HL-60 (cell line): ENCODE results near the gene DYTN.
"Not testable (repeated sequence)": the region's sequence is repeated elsewhere in the genome, so short reads cannot be mapped to it uniquely, and the experiment has no call there.

Experiments
- DNase-seq, 2 experiments: peaks; one replicate each; pipeline ENCODE4 v3.0.0-alpha.2; 2010 to 2020; ENCODE audit warnings: low read depth in 1 of 2, low spot score in 1 of 2
- H3K27ac ChIP-seq: fragments of 250-450 bp; sonication (Bioruptor Pico); replicated peaks from 2 replicates; pipeline ENCODE4 v1.5.1; 2020; ENCODE audit warnings: mild to moderate bottlenecking, moderate library complexity
- H3K27me3 ChIP-seq: fragments of 250-450 bp; sonication (Bioruptor Pico); 2 replicates; pipeline ENCODE4 v1.5.1; 2021; ENCODE audit warnings: mild to moderate bottlenecking, moderate library complexity; ENCODE audit not compliant: insufficient read depth, poor library complexity, severe bottlenecking
- H3K4me3 ChIP-seq: replicated peaks from 2 replicates; pipeline ENCODE4 v1.5.1; 2011; ENCODE audit warnings: mild to moderate bottlenecking, control low read depth, low read length; ENCODE audit not compliant: insufficient read depth
- CTCF ChIP-seq: IDR thresholded peaks from one replicate; pipeline ENCODE4 v1.5.1; 2011; ENCODE audit warnings: low read length, control low read depth, inconsistent platforms; ENCODE audit not compliant: insufficient read depth
- GABPA ChIP-seq: IDR thresholded peaks from 2 replicates; pipeline ENCODE4 v1.6.1; 2012; ENCODE audit warnings: low read depth
- POLR2AphosphoS5 ChIP-seq: IDR thresholded peaks from 2 replicates; pipeline ENCODE4 v1.6.1; 2012; ENCODE audit warnings: low read depth
- REST ChIP-seq: IDR thresholded peaks from 2 replicates; pipeline ENCODE4 v1.6.1; 2012; ENCODE audit warnings: low read depth; ENCODE audit not compliant: insufficient replicate concordance
- SPI1 ChIP-seq: IDR thresholded peaks from 2 replicates; pipeline ENCODE4 v1.6.1; 2012; ENCODE audit warnings: low read depth, mild to moderate bottlenecking, borderline replicate concordance

The DYTN gene

GRCh38 chr2:206721256-206721920, 3.2 kb upstream of the DYTN start:
- no peak overlapping the region for H3K4me3 ChIP-seq
- H3K27me3 ChIP-seq = no peaks in the 10 kb centered on the region
- TF ChIP-seq GABPA (no peak), CTCF (no peak), REST (no peak), POLR2AphosphoS5 (no peak), SPI1 (no peak)
- no peak for DNase-seq
- no peak overlapping the region for H3K27ac ChIP-seq

GRCh38 chr2:206716623-206717022, 1.6 kb downstream of the DYTN start:
- TF ChIP-seq GABPA (no peak), SPI1 (no peak), POLR2AphosphoS5 (no peak), CTCF (no peak), REST (no peak)
- H3K27ac ChIP-seq = no peak overlapping the region
- H3K27me3 ChIP-seq = no peaks in the 10 kb centered on the region
- H3K4me3 ChIP-seq = no peak overlapping the region
- no peak for DNase-seq

GRCh38 chr2:206715183-206715582, 3.0 kb downstream of the DYTN start:
- not testable (repeated sequence) for H3K27me3 ChIP-seq, H3K4me3 ChIP-seq, DNase-seq, H3K27ac ChIP-seq

- H3K27ac ChIP-seq = no peak overlapping the region
Observed at GRCh38 chr2:206713746-206714145, 4.5 kb downstream of the DYTN start.

More at GRCh38 chr2:206713746-206714145, 4.5 kb downstream of the DYTN start:
- DNase-seq = no peak
- no peak for TF ChIP-seq SPI1
- no peak for TF ChIP-seq REST
- no peak for TF ChIP-seq CTCF
- no peak for TF ChIP-seq GABPA
- TF ChIP-seq POLR2AphosphoS5 = no peak
- no peaks in the 10 kb centered on the region for H3K27me3 ChIP-seq
- no peak overlapping the region for H3K4me3 ChIP-seq
